Thymus (tissue), 11 donors: ENCODE results near the gene IL36A. TPM values are rescaled to one million over a fixed set of nuclear protein-coding genes. Genes with fewer than 3 reads are reported as not detected.

Source experiments
- DNase-seq, 9 donors: peaks; one replicate each; pipeline ENCODE4 v3.0.0-alpha.2; 2013; ENCODE audit warnings: low spot score in 9 of 9, low read depth in 6 of 9, missing footprints in 1 of 9
- H3K27ac ChIP-seq, 2 donors: one replicate each; pipeline ENCODE4 v1.5.1; 2013; ENCODE audit warnings: control low read depth in 1 of 2, low read depth in 1 of 2, low read length in 1 of 2, mild to moderate bottlenecking in 1 of 2, moderate library complexity in 1 of 2
- H3K27me3 ChIP-seq, 2 donors: one replicate each; pipeline ENCODE4 v1.5.1; 2013; ENCODE audit warnings: low read length in 1 of 2; ENCODE audit not compliant: control insufficient read depth in 2 of 2, insufficient read depth in 1 of 2
- H3K36me3 ChIP-seq, 2 donors: one replicate each; pipeline ENCODE4 v1.5.1; 2013; ENCODE audit warnings: low read length in 1 of 2, mild to moderate bottlenecking in 1 of 2, moderate library complexity in 1 of 2; ENCODE audit not compliant: control insufficient read depth in 2 of 2, insufficient read depth in 2 of 2
- H3K4me1 ChIP-seq, 2 donors: one replicate each; pipeline ENCODE4 v1.5.1; 2013; ENCODE audit warnings: low read length in 2 of 2; ENCODE audit not compliant: control insufficient read depth in 2 of 2, insufficient read depth in 2 of 2
- H3K4me3 ChIP-seq, 2 donors: one replicate each; pipeline ENCODE4 v1.5.1; 2013; ENCODE audit warnings: low read length in 2 of 2, control low read depth in 1 of 2, mild to moderate bottlenecking in 1 of 2
- H3K9me3 ChIP-seq, 2 donors: one replicate each; pipeline ENCODE4 v1.5.1; 2013; ENCODE audit warnings: low read length in 1 of 2, mild to moderate bottlenecking in 1 of 2; ENCODE audit not compliant: control insufficient read depth in 2 of 2, insufficient read depth in 1 of 2
- WGBS: extraction: QIAGEN DNeasy Blood & Tissue Kit; methylation state at CpG from one replicate; pipeline ENCODE4 v1.1.7; 2013; 5-methylcytosine and 5-hydroxymethylcytosine counted together
- polyA plus RNA-seq: library from polyadenylated mRNA; stranded (reverse); fragments of 200-250 nt; gene quantifications from one replicate; pipeline ENCODE4 v1.2.3, GENCODE V29; 2013
- total RNA-seq: library from RNA; stranded (reverse); fragments of 120-200 nt; gene quantifications from one replicate; pipeline ENCODE4 v1.2.4, GENCODE V29; 2013
- donor health status: healthy.

The IL36A gene
- total and polyA plus RNA-seq, 2 donors = 0.30 to 0.99 TPM

GRCh38 chr2:112973156-112973555 lies 32.1 kb upstream of the IL36A start:
- peaks cover 0 to 11% of the 10 kb centered on the region in 2 donors for H3K4me1 ChIP-seq
- no peak for DNase-seq
- H3K36me3 ChIP-seq = no peaks in the 10 kb centered on the region
- no peaks in the 10 kb centered on the region for H3K27me3 ChIP-seq
- H3K27ac ChIP-seq = no peak overlapping the region
- 92% methylated on average over 2 of the region's 2 CpGs for WGBS
- H3K9me3 ChIP-seq = no peaks in the 10 kb centered on the region
- no peak overlapping the region for H3K4me3 ChIP-seq

GRCh38 chr2:112977559-112978056 lies 27.7 kb upstream of the IL36A start, which contains the start of gene IL36G:
Gene IL36G, plus strand, starts transcription at chr2:112978006. Its CDS starts 633 bp downstream, at chr2:112978639.
- no peaks in the 10 kb centered on the region for H3K36me3 ChIP-seq
- H3K4me3 ChIP-seq = no peak within 1 kb of the TSS
- no peaks in the 10 kb centered on the region for H3K27me3 ChIP-seq
- no peak within 1 kb of the TSS for H3K27ac ChIP-seq
- no peaks in the 10 kb centered on the region for H3K9me3 ChIP-seq
- no peak for DNase-seq
- peaks cover 4 to 13% of the 10 kb centered on the region in 2 donors for H3K4me1 ChIP-seq
- 84% methylated on average over 7 of the region's 7 CpGs for WGBS

- peak overlapping the region in 1 of 2 donors; percentile 6 for H3K27ac ChIP-seq
- peaks cover 4 to 15% of the 10 kb centered on the region in 2 donors for H3K4me1 ChIP-seq
- no peaks in the 10 kb centered on the region for H3K27me3 ChIP-seq
- no peaks in the 10 kb centered on the region for H3K36me3 ChIP-seq
- H3K9me3 ChIP-seq = no peaks in the 10 kb centered on the region
- DNase-seq = no peak
- 95% methylated on average over 1 of the region's 1 CpG for WGBS
- no peak overlapping the region for H3K4me3 ChIP-seq
Observed at GRCh38 chr2:112979731-112980130, 25.5 kb upstream of the IL36A start.

GRCh38 chr2:112980537-112980936 lies 24.7 kb upstream of the IL36A start:
- Histone ChIP-seq H3K9me3 (no peaks in the 10 kb centered on the region), H3K4me1 (peaks cover 5 to 22% of the 10 kb centered on the region in 2 donors), H3K27me3 (no peaks in the 10 kb centered on the region), H3K36me3 (no peaks in the 10 kb centered on the region), H3K4me3 (no peak overlapping the region), H3K27ac (peak overlapping the region; percentile 22 to 31)
- WGBS = 5% methylated on average over 1 of the region's 1 CpG
- DNase-seq = peak in 1 of 9 donors; percentile 50

- Histone ChIP-seq H3K27ac (peak overlapping the region; percentile 8 to 55), H3K4me3 (no peak overlapping the region), H3K36me3 (no peaks in the 10 kb centered on the region), H3K9me3 (no peaks in the 10 kb centered on the region), H3K27me3 (no peaks in the 10 kb centered on the region), H3K4me1 (peaks cover 6 to 15% of the 10 kb centered on the region in 2 donors)
- peak in 5 of 9 donors; percentile 30 to 78 (median 42) for DNase-seq
- WGBS = 69% methylated on average over 5 of the region's 5 CpGs
Observed at GRCh38 chr2:112985090-112985489, 20.2 kb upstream of the IL36A start.

GRCh38 chr2:112989611-112990010 lies 15.6 kb upstream of the IL36A start:
- Histone ChIP-seq H3K4me1 (peaks cover 6 to 14% of the 10 kb centered on the region in 2 donors), H3K4me3 (no peak overlapping the region), H3K9me3 (peaks cover 0 to 5% of the 10 kb centered on the region in 2 donors), H3K27ac (no peak overlapping the region), H3K36me3 (no peaks in the 10 kb centered on the region), H3K27me3 (no peaks in the 10 kb centered on the region)
- DNase-seq = no peak
- WGBS = 86% methylated on average over 3 of the region's 3 CpGs

GRCh38 chr2:112993831-112994230 lies 11.4 kb upstream of the IL36A start:
- Histone ChIP-seq H3K36me3 (no peaks in the 10 kb centered on the region), H3K4me3 (no peak overlapping the region), H3K27me3 (no peaks in the 10 kb centered on the region), H3K27ac (no peak overlapping the region), H3K4me1 (peaks cover 12 to 20% of the 10 kb centered on the region in 2 donors), H3K9me3 (peaks cover 0 to 7% of the 10 kb centered on the region in 2 donors)
- DNase-seq = no peak

- peak overlapping the region in 1 of 2 donors; percentile 31 for H3K27ac ChIP-seq
- H3K27me3 ChIP-seq = no peaks in the 10 kb centered on the region
- DNase-seq = no peak
- H3K9me3 ChIP-seq = peaks cover 0 to 13% of the 10 kb centered on the region in 2 donors
- H3K4me1 ChIP-seq = peaks cover 12 to 20% of the 10 kb centered on the region in 2 donors
- H3K4me3 ChIP-seq = no peak overlapping the region
- 98% methylated on average over 2 of the region's 2 CpGs for WGBS
- H3K36me3 ChIP-seq = no peaks in the 10 kb centered on the region
Observed at GRCh38 chr2:112994648-112995047, 10.6 kb upstream of the IL36A start.

- Histone ChIP-seq H3K27ac (peak overlapping the region; percentile 80), H3K27me3 (no peaks in the 10 kb centered on the region), H3K9me3 (peaks cover 0 to 13% of the 10 kb centered on the region in 2 donors), H3K4me1 (peaks cover 12 to 20% of the 10 kb centered on the region in 2 donors), H3K36me3 (no peaks in the 10 kb centered on the region), H3K4me3 (no peak overlapping the region)
- DNase-seq = peak in 1 of 9 donors; percentile 20
- 91% methylated on average over 14 of the region's 14 CpGs for WGBS
Observed at GRCh38 chr2:112995346-112995920, 9.8 kb upstream of the IL36A start.
